ENCODE results near the gene DUSP9. TPM values are rescaled to one million over a fixed set of nuclear protein-coding genes. Genes with fewer than 3 reads are reported as not detected.

Gene DUSP9
- total RNA-seq, 1 donor from 2014 or later: 0.21 TPM

DNA sequence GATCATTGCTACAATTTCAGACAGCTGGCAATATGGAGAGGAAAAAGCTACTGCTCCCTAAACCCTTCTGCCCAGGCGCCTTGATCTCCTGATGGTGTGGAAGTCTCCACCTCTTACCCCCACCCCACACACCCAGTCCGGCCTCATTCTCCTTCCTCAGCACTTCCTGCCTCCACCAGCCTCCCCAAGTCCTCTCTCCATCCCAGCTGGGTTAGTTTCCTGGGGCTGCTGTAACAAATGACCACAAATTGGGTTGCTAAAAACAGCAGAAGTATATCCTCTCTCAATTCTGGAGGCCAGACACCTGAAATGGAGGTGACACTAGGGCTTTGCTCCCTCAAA, 47.0 kb upstream of the DUSP9 start:
- peaks cover 5% of the 10 kb centered on the region for H4K20me1 ChIP-seq (ENCODE audit: low read depth)
- no peak overlapping the region for H3K27ac ChIP-seq
- H3K4me1 Mint-ChIP-seq: peaks cover 17% of the 10 kb centered on the region
- H3K79me2 ChIP-seq (ENCODE audit: low read depth): peaks cover 20% of the 10 kb centered on the region
- H3K4me3 Mint-ChIP-seq: peak overlapping the region; percentile 85
- H3F3A ChIP-seq (ENCODE audit: low read depth): no peaks in the 10 kb centered on the region
- H3K4me3 ChIP-seq: peak overlapping the region; percentile 71
- TF ChIP-seq, protein P1, sequence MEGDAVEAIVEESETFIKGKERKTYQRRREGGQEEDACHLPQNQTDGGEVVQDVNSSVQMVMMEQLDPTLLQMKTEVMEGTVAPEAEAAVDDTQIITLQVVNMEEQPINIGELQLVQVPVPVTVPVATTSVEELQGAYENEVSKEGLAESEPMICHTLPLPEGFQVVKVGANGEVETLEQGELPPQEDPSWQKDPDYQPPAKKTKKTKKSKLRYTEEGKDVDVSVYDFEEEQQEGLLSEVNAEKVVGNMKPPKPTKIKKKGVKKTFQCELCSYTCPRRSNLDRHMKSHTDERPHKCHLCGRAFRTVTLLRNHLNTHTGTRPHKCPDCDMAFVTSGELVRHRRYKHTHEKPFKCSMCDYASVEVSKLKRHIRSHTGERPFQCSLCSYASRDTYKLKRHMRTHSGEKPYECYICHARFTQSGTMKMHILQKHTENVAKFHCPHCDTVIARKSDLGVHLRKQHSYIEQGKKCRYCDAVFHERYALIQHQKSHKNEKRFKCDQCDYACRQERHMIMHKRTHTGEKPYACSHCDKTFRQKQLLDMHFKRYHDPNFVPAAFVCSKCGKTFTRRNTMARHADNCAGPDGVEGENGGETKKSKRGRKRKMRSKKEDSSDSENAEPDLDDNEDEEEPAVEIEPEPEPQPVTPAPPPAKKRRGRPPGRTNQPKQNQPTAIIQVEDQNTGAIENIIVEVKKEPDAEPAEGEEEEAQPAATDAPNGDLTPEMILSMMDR (IDR thresholded peaks at IDR 0.05): no peak
- TF ChIP-seq EZH2 (IDR thresholded peaks at IDR 0.05) (no peak), EZH2phosphoT487 (IDR thresholded peaks at IDR 0.05) (no peak)
- H3K27me3 ChIP-seq: no peaks in the 10 kb centered on the region
- no peak overlapping the region for H2AFZ ChIP-seq (replicated peaks)
- no peak overlapping the region for H3K9ac ChIP-seq
- H3K36me3 ChIP-seq: no peaks in the 10 kb centered on the region
- peak overlapping the region; percentile 70 for H3K4me2 ChIP-seq
- H3K36me3 Mint-ChIP-seq: peaks cover 8% of the 10 kb centered on the region
- peaks cover 13% of the 10 kb centered on the region for H3K27me3 Mint-ChIP-seq (ENCODE audit: insufficient read depth, low read depth)
- no peaks in the 10 kb centered on the region for H3K4me1 ChIP-seq
- peaks cover 48% of the 10 kb centered on the region for H3K9me3 Mint-ChIP-seq
- DNase-seq (ENCODE audit: low spot score): no peak
- no peak overlapping the region for H3K27ac Mint-ChIP-seq
- no peaks in the 10 kb centered on the region for H3K9me3 ChIP-seq (ENCODE audit: low read depth)

DNA sequence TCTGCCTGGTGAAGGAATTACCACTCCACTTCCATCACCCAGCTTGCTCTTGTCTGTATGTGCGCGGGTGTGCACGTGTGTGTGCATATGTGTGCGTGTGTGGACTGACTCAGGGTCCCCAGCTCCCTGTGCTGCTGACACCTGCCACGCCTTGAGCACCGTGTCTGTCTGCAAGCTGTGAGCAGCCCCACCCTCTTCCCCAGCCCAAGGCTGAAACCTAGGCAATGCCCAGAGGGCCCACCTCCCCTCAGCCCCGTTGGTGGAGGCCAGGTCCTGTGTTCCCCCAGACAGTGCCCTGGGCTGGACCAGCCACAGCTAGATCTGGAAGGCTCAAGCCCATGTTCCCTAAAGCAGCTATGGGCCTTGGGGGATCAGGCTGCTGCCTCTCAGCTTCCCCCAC, 46.1 kb upstream of the DUSP9 start:
- H3K9me3 ChIP-seq (ENCODE audit: low read depth): no peaks in the 10 kb centered on the region
- Mint-ChIP-seq H3K4me3 (peak overlapping the region; percentile 85), H3K4me1 (peaks cover 17% of the 10 kb centered on the region), H3K36me3 (peaks cover 3% of the 10 kb centered on the region), H3K27ac (no peak overlapping the region), H3K27me3 (ENCODE audit: insufficient read depth, low read depth) (peaks cover 11% of the 10 kb centered on the region), H3K9me3 (peaks cover 43% of the 10 kb centered on the region)
- peaks cover 4% of the 10 kb centered on the region for H3K27me3 ChIP-seq
- DNase-seq (ENCODE audit: low spot score): no peak
- no peak overlapping the region for H3K9ac ChIP-seq
- no peaks in the 10 kb centered on the region for H3K36me3 ChIP-seq
- no peaks in the 10 kb centered on the region for H3F3A ChIP-seq (ENCODE audit: low read depth)
- peaks cover 5% of the 10 kb centered on the region for H4K20me1 ChIP-seq (ENCODE audit: low read depth)
- no peak overlapping the region for H3K27ac ChIP-seq
- H3K4me3 ChIP-seq: no peak overlapping the region
- H3K4me2 ChIP-seq: no peak overlapping the region
- H3K4me1 ChIP-seq: no peaks in the 10 kb centered on the region
- no peak overlapping the region for H2AFZ ChIP-seq (replicated peaks)
- H3K79me2 ChIP-seq (ENCODE audit: low read depth): peaks cover 20% of the 10 kb centered on the region
- TF ChIP-seq EZH2phosphoT487 (IDR thresholded peaks at IDR 0.05) (no peak), EZH2 (IDR thresholded peaks at IDR 0.05) (no peak)
- TF ChIP-seq, protein P1 (IDR thresholded peaks at IDR 0.05): no peak

DNA sequence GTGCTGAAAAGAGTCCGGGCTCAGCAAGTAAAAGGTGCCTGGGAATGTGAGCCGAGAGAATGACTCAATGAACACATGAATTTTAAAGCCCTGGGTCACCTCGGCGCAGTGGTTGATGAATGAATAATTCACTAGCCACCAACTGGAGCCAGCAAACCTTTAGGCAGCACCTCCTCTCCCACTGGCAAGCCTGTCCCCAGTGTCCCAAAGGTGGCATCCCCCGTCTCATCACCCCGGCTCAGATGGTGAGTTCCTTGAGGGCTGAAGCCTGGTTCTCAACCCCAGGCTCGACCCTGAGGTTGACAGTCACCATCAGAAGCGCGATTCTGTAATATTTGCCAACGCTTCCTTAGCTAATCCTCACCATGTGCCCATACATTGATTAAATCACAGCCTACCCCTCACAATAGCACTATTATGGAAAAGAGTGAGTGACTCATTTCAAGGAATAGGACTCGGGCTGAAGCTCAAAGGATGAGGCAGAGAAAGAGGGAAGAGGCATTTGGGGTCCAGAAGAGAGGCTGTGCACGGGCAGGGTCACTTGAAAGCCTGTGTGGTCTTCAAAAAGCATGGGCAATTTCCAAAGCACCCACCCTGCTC, 45.4 kb upstream of the DUSP9 start:
- H3K9me3 ChIP-seq (ENCODE audit: low read depth): no peaks in the 10 kb centered on the region
- peaks cover 19% of the 10 kb centered on the region for H3K79me2 ChIP-seq (ENCODE audit: low read depth)
- H3K4me3 Mint-ChIP-seq: peak overlapping the region; percentile 63

More for the DNA sequence above, 45.4 kb upstream of the DUSP9 start:
- Histone ChIP-seq H3F3A (ENCODE audit: low read depth) (no peaks in the 10 kb centered on the region), H3K27me3 (peaks cover 10% of the 10 kb centered on the region), H3K9ac (no peak overlapping the region), H3K36me3 (no peaks in the 10 kb centered on the region), H3K4me3 (no peak overlapping the region), H3K4me1 (no peaks in the 10 kb centered on the region), H3K4me2 (no peak overlapping the region), H4K20me1 (ENCODE audit: low read depth) (peaks cover 5% of the 10 kb centered on the region), H2AFZ (replicated peaks) (no peak overlapping the region), H3K27ac (no peak overlapping the region)
- Mint-ChIP-seq H3K9me3 (peaks cover 43% of the 10 kb centered on the region), H3K4me1 (peaks cover 17% of the 10 kb centered on the region), H3K27me3 (ENCODE audit: insufficient read depth, low read depth) (peaks cover 14% of the 10 kb centered on the region), H3K36me3 (peaks cover 2% of the 10 kb centered on the region), H3K27ac (no peak overlapping the region)
- no peak for TF ChIP-seq EZH2 (IDR thresholded peaks at IDR 0.05)
- TF ChIP-seq, protein P1 (IDR thresholded peaks at IDR 0.05): no peak
- no peak for DNase-seq (ENCODE audit: low spot score)
